GM13977 (cell line): Measurements from ENCODE around the gene ZNF618.

Source experiments
- DNase-seq: peaks from one replicate; pipeline ENCODE4 v3.0.0; 2012; ENCODE audit warnings: low spot score
- in situ Hi-C: fragments of 300-500 bp; cut with MboI; formaldehyde crosslinking; loops from one replicate; pipeline ENCODE4 v1.12.0; 2022; ENCODE audit warnings: low sequenced_read_pairs, low pct_unique_long_range_greater_than_20kb, mixed read lengths, inconsistent platforms; ENCODE audit not compliant: unreplicated experiment
- TF ChIP-seq, protein P1 (sequence below): IDR thresholded peaks from 2 replicates; pipeline ENCODE4 v1.5.1; 2012; ENCODE audit warnings: mild to moderate bottlenecking, control low read depth; ENCODE audit not compliant: insufficient read depth; ENCODE audit errors: extremely low read depth, missing control alignments

The ZNF618 gene

DNA sequence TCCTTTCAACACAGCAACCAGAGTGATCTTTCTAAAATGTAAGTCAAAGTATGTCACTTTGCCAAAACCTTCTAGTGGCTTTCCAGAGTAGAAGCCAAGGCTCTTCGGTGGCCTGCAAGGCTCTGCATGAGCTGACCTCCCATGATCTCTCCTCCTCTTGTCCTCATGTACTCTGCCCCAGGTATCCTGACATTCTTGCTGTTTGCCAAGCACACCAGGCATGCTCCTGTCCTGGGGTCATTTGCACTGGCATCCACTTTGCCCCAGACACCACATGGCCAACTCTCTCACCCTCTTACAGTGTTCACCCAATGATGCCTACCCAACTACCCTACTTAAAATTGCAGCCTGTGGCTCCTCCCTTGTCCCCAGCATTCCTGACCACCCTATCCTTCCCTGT is 86.3 kb downstream of the ZNF618 start:
- TF ChIP-seq, protein P1, sequence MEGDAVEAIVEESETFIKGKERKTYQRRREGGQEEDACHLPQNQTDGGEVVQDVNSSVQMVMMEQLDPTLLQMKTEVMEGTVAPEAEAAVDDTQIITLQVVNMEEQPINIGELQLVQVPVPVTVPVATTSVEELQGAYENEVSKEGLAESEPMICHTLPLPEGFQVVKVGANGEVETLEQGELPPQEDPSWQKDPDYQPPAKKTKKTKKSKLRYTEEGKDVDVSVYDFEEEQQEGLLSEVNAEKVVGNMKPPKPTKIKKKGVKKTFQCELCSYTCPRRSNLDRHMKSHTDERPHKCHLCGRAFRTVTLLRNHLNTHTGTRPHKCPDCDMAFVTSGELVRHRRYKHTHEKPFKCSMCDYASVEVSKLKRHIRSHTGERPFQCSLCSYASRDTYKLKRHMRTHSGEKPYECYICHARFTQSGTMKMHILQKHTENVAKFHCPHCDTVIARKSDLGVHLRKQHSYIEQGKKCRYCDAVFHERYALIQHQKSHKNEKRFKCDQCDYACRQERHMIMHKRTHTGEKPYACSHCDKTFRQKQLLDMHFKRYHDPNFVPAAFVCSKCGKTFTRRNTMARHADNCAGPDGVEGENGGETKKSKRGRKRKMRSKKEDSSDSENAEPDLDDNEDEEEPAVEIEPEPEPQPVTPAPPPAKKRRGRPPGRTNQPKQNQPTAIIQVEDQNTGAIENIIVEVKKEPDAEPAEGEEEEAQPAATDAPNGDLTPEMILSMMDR, result no peak
- in situ Hi-C loops, result no loop called here
- DNase-seq, result no peak

DNA sequence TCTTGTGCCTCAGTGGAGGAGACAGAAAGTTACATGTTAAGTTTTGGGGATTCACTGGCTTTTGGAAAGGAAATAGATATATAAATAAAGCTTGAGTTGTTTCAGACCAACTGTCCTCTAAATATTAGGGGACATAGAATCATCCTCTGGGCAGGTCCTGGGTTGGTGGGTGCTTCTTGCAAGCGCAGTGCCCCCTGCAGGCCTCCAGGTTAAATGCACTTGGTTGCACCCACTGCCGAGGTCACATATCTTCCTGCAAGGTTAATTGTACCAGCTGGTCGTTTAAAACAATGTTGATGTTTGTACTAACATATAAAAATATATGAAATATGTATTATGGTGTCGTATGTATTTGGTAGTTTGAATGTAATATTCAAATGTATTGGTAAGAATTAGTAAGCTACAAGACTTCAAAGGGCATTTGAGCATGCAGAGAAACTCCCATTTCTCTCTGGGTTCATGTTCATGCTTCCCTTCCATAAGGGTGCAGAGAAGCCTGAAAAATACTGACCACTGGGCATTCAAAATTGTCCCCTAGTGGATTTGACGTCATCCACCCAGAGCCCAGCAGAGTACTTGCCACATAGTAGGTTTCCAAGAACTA is 87.0 kb downstream of the ZNF618 start:
- DNase-seq, result peak; percentile 59
- TF ChIP-seq, protein P1, result peak; percentile 65
- in situ Hi-C loops, result no loop called here

DNA sequence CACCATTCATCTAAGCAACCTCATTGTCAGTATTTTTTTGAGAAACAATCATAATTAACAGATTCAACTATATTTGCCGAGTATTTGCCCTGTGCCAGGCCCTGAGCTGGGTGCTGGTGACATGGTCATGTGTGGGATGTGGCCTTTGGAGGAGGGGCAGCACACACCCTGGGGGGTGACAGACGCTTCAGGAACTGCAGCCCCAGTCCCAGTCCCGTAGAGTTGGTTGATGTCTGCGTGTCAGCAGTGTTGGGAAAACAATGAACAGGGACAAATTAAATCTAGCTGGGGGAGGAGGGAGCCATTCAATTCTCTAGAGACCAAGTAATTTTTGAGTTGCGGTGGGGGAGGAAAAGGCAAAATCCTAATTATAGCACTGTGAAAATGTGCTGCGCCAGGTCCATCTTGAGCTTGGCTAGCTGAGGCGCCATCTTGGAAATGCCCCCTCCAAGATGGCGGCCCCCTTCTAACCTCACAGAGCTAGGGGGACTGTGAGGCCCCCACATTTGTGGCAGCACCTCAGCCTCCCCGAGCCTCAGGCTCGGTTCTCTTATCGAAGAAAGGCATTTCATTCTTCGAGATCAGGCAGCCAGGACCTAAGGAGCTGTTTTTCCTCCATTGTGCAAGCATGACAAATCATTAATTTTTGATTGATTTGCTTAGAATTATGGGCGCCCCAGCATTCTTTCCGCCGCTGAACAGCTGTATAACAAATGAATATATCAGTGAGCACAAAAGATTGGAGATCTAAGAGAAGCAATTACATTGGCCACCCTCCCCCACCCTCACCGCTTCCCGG is 87.8 kb downstream of the ZNF618 start:
- TF ChIP-seq, protein P1, result no peak
- DNase-seq, result no peak
- in situ Hi-C loops, result no loop called here

DNA sequence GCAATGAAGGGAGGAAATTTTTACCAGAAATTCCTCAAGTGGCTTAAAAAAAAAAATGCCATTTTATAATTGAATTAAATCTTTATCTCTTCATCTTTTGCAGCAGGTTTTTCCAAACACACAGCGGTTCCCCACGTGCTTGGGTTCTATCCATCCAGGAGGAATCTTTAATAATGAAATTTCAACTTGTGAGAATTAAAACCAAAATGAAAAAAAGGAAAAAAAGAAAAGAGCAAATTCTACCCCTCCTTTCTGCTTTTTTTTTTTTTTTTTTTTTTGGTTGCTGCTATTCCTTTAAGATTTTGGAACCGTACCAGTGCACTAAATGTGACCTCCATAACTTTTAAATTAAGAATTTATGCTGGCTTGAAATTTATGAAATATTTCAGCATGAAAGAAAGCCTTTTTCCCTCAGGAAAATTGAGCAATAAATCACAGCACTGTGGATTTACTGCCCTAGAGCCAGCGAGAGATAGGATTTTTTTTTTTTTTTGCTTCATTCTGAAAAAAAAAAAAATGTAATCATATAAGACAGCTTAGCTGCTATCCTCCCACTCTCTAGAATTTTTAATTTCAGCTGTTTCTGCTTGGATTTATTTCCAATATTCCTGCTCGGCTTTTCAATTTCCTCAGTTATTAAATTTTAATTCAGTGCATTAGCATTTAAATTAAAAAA is 88.5 kb downstream of the ZNF618 start:
- TF ChIP-seq, protein P1, result no peak
- in situ Hi-C loops, result no loop called here
- no peak for DNase-seq

DNA sequence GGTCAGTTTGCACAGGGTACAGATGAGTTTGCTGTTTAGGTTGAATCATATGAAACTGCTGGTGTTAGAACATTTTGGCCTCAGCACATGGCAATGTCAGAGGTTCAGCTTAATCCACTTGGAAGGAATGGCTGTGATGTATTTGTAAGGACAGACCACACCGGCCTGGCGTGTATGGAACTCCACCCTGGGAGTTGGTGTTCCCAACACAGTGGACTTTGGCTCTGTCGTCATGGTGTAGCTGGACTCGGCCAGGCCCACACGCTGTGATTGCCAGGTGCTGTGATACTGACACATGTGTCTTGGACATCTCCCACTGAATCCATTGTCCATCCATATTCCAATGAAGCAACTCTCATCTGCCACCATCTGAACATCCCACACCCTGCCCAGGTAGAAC is 90.3 kb downstream of the ZNF618 start:
- in situ Hi-C loops, result no loop called here
- TF ChIP-seq, protein P1, result no peak
- no peak for DNase-seq

DNA sequence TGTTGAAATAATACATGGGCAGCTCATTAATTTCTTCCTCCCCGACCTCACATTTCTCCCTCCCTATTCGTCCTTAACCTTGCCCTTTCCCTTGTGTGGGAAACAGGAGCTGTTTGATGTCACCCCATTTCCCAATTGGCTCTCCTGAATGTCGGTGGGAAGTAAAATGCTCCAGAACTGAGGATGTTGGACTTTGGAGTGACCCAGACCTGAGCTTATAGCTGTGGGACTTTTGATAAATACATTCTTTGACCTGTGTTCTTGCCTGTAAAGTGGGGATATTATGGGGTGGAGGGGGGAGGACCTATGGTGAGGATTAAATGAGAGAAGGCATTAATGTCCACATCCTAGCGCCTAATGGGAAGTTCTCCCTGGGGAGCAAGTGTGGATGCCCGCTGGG is 91.3 kb downstream of the ZNF618 start:
- in situ Hi-C loops, result no loop called here
- no peak for DNase-seq
- TF ChIP-seq, protein P1, result no peak
